Ramos (cell line): ENCODE measurements around the gene CRLF3.
"Not testable (repeated sequence)": the region's sequence is repeated elsewhere in the genome, so short reads cannot be mapped to it uniquely, and the experiment has no call there.

ENCODE experiments used
- in situ Hi-C: fragments of 300-500 bp; cut with MboI; formaldehyde crosslinking; loops from one replicate; pipeline ENCODE4 v1.14.3; 2022; ENCODE audit warnings: low sequenced_read_pairs; ENCODE audit not compliant: unreplicated experiment

CRLF3 gene

DNA sequence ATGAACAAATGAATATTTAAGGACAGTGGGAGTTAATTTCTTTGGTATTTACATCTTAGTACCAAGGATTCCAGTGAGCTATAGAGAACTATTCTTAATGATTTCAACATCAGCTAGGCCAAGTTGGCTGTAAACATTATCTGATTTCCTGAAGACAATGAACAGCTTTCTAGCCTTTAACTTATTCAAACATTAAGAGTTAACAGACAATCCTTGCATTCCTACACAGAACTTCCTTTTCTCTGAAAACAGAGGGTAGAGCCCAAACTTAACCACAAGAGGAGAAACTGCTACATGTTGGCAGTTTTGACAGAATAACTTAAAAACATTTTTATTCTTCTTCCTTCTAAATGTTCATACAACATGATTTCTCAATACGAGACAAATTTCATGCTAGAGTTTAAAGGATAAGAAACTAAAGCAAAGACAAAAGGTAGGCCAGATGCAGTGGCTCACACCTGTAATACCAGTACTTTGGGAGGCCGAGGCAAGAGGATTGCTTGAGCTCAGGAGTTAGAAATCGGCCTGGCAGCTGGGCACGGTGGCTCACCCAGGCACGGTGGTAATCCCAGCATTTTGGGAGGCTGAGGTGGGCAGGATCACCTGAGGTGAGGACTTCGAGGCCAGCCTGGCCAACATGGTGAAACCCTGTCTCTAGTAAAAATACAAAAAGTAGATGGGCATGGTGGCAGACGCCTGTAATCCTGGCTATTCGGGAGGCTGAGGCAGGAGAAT lies 4.4 kb downstream of the CRLF3 start:
- in situ Hi-C loops, result no loop called here

- in situ Hi-C loops, result no loop called here
These were observed 8.3 kb downstream of the CRLF3 start for GRCh38 chr17:30816165-30816564.

DNA sequence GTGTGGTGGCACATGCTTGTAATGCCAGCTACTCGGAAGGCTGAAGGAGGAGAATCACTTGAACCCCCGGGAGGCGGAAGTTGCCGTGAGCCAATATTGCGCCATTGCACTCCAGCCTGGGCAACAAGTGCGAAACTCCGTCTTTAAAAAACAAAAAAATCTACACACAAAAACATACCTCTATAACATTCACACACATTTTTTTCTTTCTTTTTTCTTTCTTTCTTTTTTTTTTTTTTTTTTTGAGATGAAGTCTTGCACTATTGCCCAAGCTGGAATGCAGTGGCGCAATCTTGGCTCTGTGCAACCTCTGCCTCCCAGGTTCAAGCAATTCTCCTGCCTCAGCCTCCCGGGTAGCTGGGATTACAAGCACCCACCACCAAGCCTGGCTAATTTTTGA lies 9.6 kb downstream of the CRLF3 start:
- in situ Hi-C loops, result not testable (repeated sequence)

DNA sequence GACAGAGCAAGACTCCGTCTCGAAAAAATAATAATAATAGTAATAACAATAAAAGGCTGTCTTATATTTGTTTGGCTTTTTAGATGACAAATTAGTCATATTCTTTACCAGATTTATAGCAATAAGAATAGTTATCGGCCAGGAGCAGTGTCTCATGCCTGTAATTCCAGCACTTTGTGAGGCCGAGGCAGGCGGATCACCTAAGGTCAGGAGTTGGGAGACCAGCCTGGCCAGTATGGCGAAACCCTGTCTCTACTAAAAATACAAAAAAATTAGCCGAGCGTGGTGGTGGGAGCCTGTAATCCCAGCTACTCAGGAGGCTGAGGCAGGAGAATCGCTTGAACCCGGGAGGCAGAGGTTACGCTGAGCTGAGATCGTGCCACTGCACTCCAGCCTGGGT lies 10.3 kb downstream of the CRLF3 start:
- in situ Hi-C loops, result not testable (repeated sequence)

DNA sequence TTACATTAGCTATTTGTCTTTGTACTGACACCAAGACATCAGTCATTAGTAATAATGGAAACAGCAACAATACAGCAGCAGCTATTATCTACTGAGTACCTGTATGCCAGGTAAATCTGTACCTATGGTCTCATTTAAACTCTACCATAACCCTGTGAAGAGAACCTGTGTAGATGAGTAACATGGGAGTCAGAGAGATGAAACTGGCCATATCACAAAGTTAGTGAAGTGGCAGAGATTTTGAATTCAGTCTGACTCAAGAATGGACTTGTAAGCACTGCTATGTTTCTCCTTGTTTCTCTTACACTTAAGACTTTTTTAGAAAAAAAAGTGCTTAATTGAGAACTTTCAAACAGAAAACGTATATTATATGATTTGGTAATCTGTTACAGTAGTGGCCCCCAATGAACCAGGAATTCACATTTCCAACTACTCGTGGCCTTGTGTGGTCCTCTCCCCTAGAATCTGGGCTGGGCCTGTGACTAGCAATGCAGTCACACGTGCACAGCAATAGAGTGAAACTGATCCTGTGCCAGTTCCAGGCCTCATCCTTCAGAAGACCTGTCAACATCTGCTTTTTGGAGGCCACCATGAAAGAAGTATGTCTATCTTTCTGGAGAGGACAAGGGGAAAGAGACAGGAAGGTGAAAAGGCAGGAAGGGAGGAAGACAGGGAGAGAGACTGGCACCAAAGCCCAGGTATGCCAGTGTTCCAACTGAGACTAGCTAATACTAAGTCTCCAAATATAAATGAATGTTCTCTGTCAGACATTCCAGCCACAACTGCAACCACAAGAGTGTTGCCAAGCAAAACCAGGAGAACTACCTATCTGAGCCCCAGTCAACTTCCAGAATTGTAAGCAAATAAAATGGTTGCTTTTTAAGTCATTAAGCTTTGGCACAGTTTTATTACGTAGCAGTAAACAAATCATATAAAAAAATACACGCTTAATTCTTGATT lies 12.0 kb downstream of the CRLF3 start:
- in situ Hi-C loops, result no loop called here

DNA sequence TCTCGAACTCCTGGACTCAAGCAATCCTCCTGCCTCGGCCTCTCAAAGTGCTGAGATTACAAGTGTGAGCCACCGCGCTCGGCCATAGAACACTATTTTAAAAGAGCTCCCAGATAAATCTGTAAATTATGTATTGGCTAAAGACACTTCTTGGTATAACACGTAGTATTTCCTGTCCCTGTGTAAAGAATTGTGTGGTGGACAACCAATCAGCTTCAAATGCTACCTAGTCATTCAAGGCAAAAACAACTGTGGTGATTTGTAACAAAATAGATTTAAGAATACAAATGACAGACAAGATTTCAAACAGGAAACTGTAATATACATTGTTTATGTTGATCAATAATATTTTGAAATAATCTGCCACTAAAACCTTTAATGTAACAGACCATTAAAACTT lies 14.6 kb downstream of the CRLF3 start:
- in situ Hi-C loops, result no loop called here

DNA sequence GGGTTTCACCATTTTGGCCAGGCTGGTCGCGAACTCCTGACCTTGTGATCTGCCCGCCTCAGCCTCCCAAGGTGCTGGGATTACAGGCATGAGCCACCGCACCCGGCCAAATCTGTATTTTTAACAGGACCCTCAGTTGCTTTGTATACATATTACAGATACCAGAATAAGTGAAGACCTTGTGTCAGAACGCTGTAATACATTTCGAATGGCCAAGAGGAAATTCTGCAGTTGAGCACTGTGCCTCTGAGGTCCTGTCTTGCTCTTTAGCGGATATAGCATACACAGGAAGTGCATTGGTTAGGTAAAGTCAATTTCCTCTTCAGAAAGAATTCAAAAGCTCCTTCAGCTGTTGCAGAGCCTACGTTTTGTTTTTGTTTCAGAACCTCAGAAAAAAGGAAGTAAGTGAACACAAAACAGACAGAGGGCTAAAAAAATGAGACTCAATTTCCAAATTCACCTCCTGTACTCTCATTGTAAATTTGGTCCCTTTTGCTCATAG lies 15.7 kb downstream of the CRLF3 start:
- in situ Hi-C loops, result no loop called here

GRCh38 chr17:30807896-30808295 lies 16.6 kb downstream of the CRLF3 start:
- in situ Hi-C loops, result no loop called here

GRCh38 chr17:30805944-30806456 lies 18.5 kb downstream of the CRLF3 start:
- in situ Hi-C loops, result no loop called here

GRCh38 chr17:30801671-30802070 lies 22.8 kb downstream of the CRLF3 start:
- in situ Hi-C loops, result no loop called here

DNA sequence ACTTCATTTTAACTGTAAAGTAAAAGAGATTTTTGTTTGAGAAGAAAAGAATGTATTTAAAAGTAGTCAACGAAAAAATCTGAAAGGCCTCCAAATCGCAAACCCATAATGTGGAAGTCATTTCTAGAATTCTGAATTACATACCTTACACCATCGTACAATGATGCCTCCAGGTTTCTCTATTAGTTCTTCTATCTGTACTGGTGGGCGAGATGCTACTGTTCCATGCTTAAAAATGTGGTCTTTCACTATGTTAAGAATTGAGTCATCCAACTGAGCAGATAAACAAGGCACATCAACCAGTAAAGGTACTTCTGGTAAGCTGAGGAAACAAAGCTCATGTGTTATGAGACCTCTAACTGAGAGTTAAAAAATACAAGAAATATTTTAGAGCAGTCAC lies 28.5 kb downstream of the CRLF3 start:
- in situ Hi-C loops, result no loop called here

DNA sequence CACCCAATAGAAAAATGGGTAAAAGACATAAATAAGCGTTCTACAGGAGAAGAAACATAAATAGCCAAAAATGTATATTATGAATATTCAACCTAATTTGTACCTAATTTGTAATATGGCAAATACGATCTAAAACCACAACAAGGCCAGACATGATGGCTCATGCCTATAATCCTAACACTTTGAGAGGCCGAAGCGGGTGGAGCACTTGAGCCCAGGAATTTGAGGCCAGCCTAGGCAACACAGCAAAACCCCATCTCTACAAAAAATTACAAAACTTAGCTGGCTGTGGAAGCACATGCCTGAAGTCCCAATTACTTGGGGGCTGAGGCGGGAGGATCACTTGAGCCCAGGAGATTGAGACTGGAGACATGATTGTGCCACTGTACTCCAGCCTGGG lies 30.1 kb downstream of the CRLF3 start:
- in situ Hi-C loops, result no loop called here

GRCh38 chr17:30793282-30793977 lies 31.1 kb downstream of the CRLF3 start:
- in situ Hi-C loops, result no loop called here

GRCh38 chr17:30790279-30790678 lies 34.2 kb downstream of the CRLF3 start:
- in situ Hi-C loops, result no loop called here

DNA sequence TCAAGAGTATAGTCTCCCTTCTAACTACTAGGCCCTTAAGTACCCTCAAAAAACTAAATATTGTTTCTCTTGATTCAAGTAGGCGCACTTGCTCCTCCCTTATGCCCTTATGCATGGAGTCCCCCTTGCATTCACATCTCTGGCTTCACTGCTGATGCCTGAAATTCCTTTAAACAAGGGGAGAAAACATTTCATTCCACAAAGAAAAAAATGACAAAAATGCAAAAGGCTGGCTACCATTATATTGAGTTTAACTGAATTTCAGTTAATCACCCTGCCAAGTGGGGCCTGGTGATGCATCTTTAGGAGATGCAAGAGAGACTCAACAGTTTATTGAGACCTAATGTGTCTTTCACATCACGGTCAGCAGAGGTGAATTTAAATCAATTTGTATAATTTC lies 35.6 kb downstream of the CRLF3 start:
- in situ Hi-C loops, result no loop called here

- in situ Hi-C loops, result no loop called here
These were observed 42.3 kb downstream of the CRLF3 start for GRCh38 chr17:30782206-30782605.

DNA sequence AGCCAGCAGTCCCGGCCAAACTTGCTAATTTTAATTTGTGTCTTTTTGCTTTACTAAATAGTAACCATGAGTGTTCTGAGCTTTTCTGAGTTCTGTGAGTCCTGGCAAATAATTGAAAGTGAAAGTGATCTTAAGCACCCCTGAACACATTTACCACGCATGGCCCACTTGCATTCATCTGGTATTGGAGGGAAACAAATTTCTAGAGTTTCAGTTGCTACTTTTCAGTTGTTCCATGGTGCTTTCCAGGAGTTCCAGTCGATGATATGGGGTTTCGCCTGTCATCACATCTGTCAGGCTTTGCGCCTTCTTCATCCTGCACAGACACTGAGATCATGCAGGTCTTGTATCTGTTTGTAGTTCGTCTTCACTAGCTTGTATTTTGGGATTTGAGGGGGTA lies 44.1 kb downstream of the CRLF3 start:
- in situ Hi-C loops, result no loop called here

DNA sequence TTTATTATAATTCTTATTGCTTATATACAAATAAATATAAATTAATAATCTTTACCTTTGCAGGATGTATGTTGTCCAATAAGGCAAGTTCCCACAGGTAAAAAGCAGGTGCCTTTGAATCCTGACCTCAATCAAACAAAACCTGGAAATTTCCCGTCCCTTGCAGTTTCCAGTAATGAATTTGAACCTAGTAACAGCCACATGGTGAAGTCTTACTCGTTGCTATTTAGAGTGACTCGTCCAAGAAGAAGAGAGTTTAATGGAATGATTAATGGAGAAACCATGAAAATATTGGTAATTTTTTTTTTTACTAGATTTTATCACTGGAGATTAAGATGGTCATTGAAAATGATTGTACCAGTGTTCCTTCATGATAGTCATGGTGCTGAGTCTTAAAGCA lies 55.7 kb downstream of the CRLF3 start:
- in situ Hi-C loops, result not testable (repeated sequence)

DNA sequence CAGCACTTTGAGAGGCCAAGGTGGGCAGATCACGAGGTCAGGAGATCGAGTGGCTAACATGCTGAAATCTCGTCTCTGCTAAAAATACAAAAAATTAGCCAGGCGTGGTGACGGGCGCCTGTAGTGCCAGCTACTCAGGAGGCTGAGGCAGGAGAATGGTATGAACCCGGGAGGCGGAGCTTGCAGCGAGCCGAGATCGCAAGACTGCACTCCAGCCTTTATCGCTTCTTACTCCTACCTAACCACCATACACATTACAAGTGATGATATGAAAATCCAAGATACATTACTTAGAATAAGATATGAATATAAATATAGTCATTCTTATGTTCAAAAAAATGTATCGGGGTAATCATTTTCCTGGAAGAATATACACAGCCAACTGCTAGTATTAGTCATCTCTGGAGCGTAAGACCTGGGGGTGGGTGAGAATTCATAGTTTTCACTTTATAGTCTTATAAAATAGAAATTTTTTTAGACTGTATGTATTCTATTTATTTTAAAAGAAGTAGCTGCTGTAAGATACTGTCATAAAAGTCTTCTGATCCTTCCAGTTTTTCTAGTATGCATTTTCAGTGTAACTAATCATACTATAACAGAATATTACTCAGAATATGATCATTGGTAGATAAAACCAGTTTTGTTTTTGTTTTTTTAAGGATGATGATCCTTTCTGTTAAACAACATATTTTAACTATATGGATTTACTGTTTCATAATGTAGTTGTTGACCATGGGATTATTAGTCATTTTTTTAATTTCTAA lies 56.7 kb downstream of the CRLF3 start:
- in situ Hi-C loops, result not testable (repeated sequence)

DNA sequence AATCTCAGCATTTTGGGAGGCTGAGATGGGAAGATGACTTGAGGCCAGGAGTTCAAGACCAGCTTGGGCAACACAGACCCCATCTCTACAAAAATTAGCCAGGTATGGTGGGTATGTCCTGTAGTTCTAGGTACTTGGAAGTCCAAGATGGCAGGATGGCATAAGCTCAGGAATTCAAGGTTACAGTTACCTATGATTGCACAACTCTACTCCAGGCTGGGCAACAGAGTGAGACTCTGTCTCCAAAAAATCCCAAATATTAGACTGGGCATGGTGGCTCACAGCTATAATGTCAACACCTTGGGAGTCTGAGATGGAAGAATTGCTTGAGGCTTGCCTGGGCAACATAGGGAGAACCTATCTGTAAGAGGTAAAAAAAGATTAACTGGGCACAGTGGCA lies 63.4 kb downstream of the CRLF3 start:
- in situ Hi-C loops, result no loop called here
